Fibroblast of skin of scalp (primary cell): Measurements from ENCODE around the gene EPX.

Experiments
- DNase-seq: peaks from one replicate; pipeline ENCODE4 v3.0.0-alpha.2; 2013

EPX gene

DNA sequence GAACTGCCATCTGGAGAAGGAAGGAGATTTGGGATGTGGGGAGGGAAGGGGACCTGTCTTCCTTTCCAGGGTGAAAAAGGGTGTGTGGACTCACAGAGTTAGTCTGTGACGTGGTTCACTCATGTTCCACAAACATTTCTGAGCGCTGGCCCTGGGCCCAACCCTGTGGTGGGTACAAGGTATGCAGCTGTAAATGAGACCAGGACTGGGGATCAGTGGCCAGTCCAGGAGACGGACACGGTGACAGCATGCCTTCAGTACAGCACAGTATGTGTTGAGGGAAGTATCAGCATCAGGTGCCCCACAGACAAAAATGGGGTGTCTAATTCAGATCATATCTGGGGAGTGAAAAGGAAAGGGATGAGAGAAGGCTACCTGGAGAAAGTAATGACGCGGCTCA, 5.5 kb upstream of the EPX start:
- no peak for DNase-seq

GRCh38 chr17:58187675-58188074, 4.9 kb upstream of the EPX start:
- DNase-seq, result no peak

GRCh38 chr17:58189436-58190146, 2.9 kb upstream of the EPX start:
- peak; percentile 85 for DNase-seq

DNA sequence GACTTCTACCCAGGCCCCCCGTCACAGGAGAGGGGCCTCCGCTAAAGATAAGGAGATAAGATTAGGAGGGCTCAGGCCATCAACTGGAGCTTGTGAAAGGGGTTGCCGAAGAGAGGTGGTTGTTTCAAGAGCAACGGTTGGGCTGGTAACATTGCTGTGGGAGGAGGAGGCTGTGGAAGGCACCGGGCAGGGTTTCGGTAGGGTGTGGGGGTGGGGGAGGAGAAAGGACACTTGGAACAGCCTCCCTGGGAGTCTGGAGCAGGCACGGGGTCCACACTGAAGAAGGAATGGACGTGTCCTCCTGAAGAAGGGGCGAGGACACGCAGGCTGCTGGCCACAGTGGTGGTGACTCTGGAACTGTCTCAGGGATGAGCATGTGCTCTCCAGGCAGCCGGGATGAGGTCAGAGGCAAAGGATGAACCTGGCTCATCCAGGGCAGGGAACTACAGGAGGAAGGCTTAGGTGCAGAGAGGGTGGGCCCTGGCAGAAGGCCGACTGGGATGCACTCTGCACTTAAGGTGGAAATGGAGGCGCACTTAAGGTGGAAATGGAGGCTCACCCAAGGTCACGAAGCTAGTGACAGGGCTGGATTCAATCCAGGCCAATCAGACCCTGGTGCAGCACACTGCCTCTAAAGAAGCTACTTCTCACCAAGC, 1.2 kb upstream of the EPX start:
- DNase-seq, result no peak

GRCh38 chr17:58193641-58194255, 1.2 kb downstream of the EPX start:
- DNase-seq, result no peak

DNA sequence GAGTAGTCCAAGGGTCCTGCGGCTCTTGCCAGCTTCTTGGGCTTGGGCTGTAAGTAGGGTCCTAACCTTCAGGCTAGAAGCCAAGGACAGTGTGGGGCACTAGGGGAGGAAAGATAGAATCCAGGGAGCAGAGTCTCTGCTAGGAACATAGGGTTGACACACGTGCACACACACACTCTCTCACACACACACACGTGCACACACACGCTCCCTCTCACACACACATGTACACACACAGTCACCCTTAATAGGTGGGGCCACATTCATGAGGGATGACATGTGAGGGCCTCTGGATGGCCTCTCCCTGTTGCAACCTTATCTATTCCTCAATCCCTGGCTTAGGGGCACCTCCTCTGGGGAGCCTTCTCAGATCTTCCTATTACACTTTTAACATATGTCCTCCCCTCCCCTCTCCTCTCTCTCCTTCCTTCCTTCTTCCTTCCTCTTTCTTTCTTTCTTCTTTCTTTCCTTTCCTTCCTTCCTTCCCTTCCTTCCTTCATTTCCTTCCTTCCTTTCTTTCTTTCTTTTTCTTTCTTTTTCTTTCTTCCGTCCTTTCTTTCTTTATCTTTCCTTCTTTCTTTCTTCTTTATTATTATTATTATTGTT, 3.1 kb downstream of the EPX start:
- DNase-seq, result no peak

DNA sequence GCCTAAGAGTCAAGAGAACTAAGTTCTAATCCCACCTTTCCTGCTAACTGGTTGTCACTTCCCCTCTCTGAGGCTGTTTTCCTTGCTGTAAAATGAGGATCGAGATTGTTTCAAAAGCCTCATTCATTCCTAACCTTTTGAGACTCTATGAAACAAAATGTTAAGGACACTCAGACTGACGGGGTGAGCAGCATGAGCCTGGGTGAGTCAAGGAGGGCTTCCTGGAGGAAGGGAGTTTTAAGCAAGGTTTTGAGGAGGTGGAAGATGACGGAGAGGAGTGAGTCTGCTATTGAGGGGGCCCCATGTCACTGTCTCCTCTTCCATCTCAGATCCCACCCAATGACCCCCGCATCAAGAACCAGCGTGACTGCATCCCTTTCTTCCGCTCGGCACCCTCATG, 4.1 kb downstream of the EPX start:
- no peak for DNase-seq

DNA sequence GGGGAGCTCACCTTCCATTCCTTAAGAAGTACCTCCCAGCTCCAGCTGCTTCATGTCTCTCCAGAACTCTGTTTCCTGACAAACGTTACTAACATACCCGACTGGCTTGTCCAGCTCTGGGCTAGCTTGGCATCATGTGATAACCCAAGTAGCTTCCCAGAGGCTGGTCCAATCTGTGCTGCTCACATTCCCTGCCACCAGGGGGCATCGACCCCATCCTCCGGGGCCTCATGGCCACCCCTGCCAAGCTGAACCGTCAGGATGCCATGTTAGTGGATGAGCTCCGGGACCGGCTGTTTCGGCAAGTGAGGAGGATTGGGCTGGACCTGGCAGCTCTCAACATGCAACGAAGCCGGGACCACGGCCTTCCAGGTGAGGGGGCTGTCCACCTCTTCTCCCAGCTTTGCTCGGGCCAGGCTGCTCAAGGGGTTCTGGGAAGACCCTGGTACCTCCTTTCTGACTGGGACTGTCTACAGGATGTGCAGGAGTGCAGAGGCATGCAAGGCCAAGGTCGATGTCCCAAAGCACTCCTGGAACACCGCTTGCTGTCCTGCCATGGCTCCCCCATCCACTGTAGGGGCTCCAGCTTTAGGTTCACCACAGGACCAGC, 7.6 kb downstream of the EPX start:
- DNase-seq, result peak; percentile 53

- no peak for DNase-seq
Observed at GRCh38 chr17:58202859-58203258, 10.3 kb downstream of the EPX start.

- no peak for DNase-seq
Observed at GRCh38 chr17:58204796-58205195, 12.3 kb downstream of the EPX start.

DNA sequence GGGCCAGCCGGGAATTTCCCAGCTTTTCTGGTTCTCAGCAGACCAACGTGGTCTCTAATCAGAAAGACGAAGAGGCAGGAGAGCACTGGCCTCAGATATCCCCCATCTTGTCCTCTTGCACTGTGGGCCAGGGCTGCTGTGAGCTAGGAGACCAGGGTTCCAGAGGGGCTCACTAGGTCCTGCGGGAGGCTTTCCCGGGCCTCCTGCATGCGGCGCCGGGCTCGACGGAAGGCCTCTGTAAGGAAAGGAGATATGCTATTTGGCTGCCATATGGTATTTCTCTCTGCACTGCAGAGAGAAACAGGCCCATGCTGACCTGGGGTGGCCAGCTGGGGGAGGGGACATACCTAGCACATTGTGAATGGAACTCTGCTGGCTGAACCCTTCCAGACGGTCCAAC, 13.4 kb downstream of the EPX start:
- no peak for DNase-seq

GRCh38 chr17:58207451-58207850, 14.9 kb downstream of the EPX start:
- DNase-seq, result no peak

DNA sequence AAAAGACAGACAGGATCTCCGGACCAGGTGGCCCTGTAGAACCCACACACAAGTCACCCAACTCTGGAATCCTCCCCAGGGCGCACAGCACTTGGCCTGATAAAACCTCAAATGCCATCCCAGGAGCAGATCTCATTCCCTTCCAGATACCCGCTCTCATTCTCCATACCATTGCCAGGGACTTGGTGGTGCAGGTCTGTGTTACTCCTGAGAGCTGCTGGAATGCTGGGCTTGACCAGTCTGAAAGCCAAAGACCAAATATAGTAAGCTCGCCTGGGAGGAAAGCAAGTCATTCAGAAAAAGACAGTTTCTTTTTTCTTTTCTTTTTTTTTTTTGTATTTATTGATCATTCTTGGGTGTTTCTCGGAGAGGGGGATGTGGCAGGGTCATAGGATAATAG, 15.8 kb downstream of the EPX start:
- no peak for DNase-seq

- no peak for DNase-seq
Observed at GRCh38 chr17:58210922-58211321, 18.4 kb downstream of the EPX start.

DNA sequence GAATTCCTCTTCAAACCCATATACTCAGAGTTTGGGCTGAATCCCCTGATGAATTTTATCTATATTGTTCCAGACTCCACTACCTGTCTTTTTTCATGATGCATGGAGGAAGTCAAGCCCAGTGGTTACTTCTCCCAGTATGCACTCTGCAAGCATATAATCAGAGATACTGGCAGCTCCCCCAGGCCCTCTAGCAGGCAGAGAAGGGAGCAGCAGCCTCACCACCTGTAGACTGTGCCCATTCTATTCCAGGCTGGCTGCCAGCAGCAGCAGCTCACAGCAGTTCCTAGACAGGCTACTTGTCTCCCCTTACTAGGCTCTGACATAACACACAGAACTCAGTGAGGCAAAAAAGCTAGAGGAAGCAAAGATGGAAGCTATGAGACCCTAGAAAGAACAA, 23.2 kb downstream of the EPX start:
- DNase-seq, result no peak

GRCh38 chr17:58217766-58218165, 25.2 kb downstream of the EPX start:
- DNase-seq, result no peak

DNA sequence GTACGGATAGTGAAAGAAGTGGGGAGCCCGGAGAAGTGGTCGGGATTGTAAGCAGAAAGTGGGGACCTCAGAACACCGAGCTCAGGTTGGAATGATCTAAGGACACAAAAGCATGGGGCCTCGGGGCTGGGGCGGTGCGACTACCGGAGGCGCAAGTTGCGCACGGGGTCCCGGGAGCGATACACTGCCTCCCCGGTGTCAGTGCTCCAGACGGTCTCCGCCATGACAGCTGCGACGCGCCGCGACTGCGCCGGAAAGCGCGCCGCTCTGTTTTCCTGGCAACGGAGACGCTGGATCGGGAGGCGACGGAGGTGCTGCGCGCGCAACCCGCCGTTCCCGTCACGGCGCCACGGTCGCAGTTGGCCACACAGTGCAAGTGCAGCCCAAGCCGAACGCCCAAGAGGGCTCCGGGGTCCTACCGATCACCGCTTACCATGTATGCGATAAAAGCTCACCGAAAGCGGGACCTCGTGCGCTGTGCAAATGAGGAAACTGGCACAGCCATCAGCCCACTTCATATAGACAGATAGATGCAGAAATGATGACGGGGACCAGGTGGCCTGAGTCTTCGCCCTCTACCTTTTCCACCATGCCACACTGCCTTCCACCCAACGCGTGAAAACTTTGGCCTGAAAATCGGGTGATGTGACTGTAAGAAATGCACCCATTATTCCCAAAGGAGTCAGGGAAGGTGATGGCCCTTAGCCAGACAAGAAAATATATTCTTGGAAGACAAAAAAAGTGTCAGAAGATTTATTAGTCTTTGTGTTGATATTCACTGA, 26.7 kb downstream of the EPX start, which contains the start of gene MKS1:
Gene MKS1 (minus strand): TSS at position 249 of the 782 bp plus-strand sequence. CDS start 25 bp downstream, at position 224.
- peak; percentile 91 for DNase-seq

DNA sequence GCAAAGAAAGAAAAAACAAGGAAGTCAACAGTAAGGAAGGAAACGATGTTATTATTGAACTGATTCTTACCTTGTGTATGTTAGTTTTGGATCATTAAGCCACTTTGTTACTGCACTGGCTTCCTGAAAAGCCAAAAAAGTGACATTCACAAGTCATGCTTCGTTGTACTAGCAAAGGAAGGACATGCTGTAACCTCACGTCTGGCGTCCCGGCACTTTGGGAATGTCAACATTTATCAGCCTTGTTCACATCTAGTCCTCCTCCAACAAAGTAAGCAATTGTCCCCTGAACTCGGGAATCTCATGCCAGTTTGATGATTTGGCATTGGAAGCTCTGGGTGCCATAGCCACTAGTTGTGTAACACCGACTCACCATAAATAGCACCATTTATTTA, 27.3 kb downstream of the EPX start:
- DNase-seq, result no peak

- peak; percentile 68 for DNase-seq
Observed at GRCh38 chr17:58224315-58224714, 31.8 kb downstream of the EPX start.

GRCh38 chr17:58227733-58228132, 35.2 kb downstream of the EPX start:
- no peak for DNase-seq

DNA sequence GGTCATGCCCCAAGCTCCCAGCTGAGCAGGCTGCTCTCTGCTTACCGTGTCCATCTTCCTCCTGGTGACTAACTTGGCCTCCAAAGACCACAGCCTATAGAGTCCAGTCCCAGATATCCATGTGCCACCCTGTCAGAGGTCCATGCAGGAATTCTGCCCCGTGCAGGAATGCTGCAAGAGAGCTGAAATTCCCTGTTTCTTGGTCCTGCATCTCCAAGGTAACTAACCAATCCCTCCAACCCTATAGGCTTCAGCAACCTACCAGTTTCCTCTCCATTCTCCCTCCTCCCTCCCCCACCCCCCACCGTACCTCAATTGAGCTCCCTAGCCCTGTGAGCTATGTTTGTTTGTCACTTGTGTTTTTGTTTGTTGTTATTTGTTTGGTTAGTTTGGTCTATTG, 36.2 kb downstream of the EPX start:
- no peak for DNase-seq

DNA sequence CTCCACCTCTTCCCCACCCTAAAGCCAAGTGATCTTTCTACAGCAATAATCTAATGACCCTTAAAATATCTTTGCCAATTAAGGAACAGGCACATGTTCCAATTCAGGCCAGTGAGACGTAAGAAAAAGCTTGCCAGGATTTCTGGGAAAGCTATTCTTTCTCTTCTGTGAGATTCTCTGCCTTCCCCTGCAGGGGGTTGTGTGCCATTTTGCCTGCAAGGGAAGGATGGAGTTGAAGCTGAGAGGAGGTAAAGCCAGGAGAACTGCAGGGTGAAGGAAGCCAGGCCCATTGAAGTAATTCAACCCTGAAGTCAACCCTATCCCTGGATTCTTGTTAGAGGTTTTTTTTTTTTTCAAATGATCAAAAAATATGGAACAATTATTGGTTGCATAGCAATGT, 36.9 kb downstream of the EPX start:
- no peak for DNase-seq
